Chondrocyte (in vitro differentiated cells): ENCODE data around the gene PHF10. TPM values are rescaled to one million over a fixed set of nuclear protein-coding genes. Genes with fewer than 3 reads are reported as not detected.
"Not testable (repeated sequence)": the region's sequence is repeated elsewhere in the genome, so short reads cannot be mapped to it uniquely, and the experiment has no call there.

Experiments used
- DNase-seq: peaks from one replicate; pipeline ENCODE4 v3.0.0; 2021; ENCODE audit warnings: mixed read lengths, low spot score
- H3K27ac Mint-ChIP-seq: one replicate; pipeline ENCODE4 v1.8.0; 2021; ENCODE audit warnings: mild to moderate bottlenecking, moderate library complexity, mixed read lengths; ENCODE audit not compliant: unreplicated experiment
- H3K27me3 Mint-ChIP-seq: 2 replicates; pipeline ENCODE4 v1.8.0; 2021; ENCODE audit warnings: low read depth, mixed read lengths
- H3K36me3 Mint-ChIP-seq: 2 replicates; pipeline ENCODE4 v1.8.0; 2021; ENCODE audit warnings: low read depth, mixed read lengths
- H3K4me1 Mint-ChIP-seq: 2 replicates; pipeline ENCODE4 v1.8.0; 2021; ENCODE audit warnings: low read depth, mild to moderate bottlenecking, mixed read lengths
- H3K4me3 Mint-ChIP-seq: one replicate; pipeline ENCODE4 v1.8.0; 2021; ENCODE audit warnings: mild to moderate bottlenecking, moderate library complexity, mixed read lengths; ENCODE audit not compliant: unreplicated experiment
- H3K9me3 Mint-ChIP-seq: 2 replicates; pipeline ENCODE4 v1.8.0; 2021; ENCODE audit warnings: low read depth, mixed read lengths
- CTCF ChIP-seq: fragments of 200-600 bp; sonication (generic); IDR thresholded peaks from 2 replicates; pipeline ENCODE4 v1.5.0; 2021; ENCODE audit warnings: antibody characterized with exemption, mild to moderate bottlenecking, moderate library complexity
- long read RNA-seq: library from polyadenylated mRNA; stranded (forward); transcript quantifications from one replicate; pipeline ENCODE4 v2.0.0, GENCODE V29; 2021
- total RNA-seq: library from RNA; stranded (reverse); gene quantifications from 3 replicates; pipeline ENCODE4 v1.2.1, GENCODE V29; 2021

Gene PHF10
- 46.8 to 67.5 TPM (median 53.2 TPM) in 3 replicates for total RNA-seq
- long read RNA-seq, full-length matches to known transcripts: 48 of 66 reads
- long read RNA-seq, partial matches to known transcripts: 13 of 66 reads
- long read RNA-seq, other reads (novel, unspliced or antisense): 5 of 66 reads

DNA sequence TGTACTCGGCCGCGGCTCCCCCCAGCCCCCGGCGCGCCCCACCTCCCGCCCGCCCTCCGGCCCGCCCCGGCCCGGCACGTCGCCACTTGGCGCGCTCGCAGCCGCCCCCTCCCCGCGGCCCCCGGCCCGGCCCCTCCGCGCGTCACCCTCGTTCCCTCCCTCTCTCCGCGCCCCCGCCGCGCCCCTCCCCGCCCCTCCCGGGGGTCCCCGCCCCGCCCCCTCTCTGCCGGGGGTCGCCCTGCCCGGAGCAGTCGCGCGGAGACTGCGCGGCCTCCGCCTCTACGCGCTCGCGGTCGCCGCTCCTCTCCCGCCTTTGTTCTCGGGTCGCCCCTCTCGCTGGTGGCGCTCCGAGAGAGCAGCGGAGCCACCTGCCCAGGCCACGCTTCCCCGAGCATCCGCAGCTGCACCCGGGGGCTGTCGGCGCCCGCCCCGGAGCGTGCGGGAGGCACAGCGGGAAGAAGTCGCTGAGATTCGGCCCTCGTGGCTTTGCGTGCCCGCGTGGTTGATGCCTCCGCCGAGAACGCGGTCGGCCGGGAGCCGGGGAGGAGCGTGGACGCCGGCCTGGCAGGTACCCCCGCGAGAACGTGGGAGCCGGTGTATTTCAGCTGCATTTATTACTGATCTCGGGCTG, at the start of gene PHF10:
Gene PHF10, minus strand, starts transcription at position 7 of the 631 bp plus-strand sequence. CDS start 569 bp downstream, outside the sequence.
- Mint-ChIP-seq H3K4me1 (peaks cover 32% of the 10 kb centered on the region), H3K4me3 (peak within 1 kb of the TSS; percentile 87), H3K36me3 (no peaks in the 10 kb centered on the region), H3K9me3 (no peaks in the 10 kb centered on the region), H3K27ac (peak within 1 kb of the TSS; percentile 94), H3K27me3 (no peaks in the 10 kb centered on the region)
- TF ChIP-seq CTCF: no peak
- no peak for DNase-seq

DNA sequence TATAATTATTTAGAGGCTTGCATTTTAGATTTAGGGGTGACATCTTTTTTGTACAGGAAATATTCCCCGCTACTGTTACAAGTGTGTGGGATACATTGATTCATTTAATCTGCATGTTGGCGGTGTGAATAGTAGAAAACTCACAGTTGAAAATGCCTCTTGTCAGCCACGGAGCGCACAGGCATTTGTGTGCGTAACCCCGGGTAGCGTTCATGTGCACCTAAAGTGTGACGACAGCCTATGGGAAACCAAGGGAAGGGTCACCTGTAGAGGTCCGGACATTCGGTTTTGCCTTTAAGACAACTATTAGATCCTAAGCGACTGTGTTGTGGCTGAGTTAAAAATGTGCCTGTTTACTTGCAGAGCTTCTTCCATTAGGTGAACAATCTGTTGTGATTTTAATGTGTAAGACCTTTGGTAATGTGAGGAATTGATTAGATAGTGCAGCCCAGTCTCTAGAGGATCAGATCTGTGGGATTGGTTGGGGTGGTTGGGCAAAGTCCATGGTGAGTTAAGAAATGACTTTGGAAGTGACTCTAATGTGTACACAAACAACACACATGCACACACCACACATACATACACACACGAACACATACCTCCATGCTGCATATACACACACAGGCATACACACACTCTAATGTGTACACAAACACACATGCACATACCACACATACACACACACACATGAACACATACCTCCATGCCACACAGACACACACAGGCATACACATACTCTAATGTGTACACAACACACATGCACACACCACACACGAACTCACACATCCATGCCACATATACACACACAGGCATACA, 42.8 kb upstream of the PHF10 start:
- H3K27me3 Mint-ChIP-seq: no peaks in the 10 kb centered on the region
- no peak overlapping the region for H3K4me3 Mint-ChIP-seq
- H3K4me1 Mint-ChIP-seq: peaks cover 7% of the 10 kb centered on the region
- no peak overlapping the region for H3K27ac Mint-ChIP-seq
- peaks cover 31% of the 10 kb centered on the region for H3K36me3 Mint-ChIP-seq
- TF ChIP-seq CTCF: no peak
- H3K9me3 Mint-ChIP-seq: no peaks in the 10 kb centered on the region
- no peak for DNase-seq

- DNase-seq: no peak
- Mint-ChIP-seq H3K36me3 (peaks cover 27% of the 10 kb centered on the region), H3K27ac (no peak overlapping the region), H3K9me3 (no peaks in the 10 kb centered on the region), H3K27me3 (no peaks in the 10 kb centered on the region), H3K4me3 (no peak overlapping the region), H3K4me1 (peaks cover 7% of the 10 kb centered on the region)
- no peak for TF ChIP-seq CTCF
Observed at GRCh38 chr6:169766232-169766631, 41.9 kb upstream of the PHF10 start.

DNA sequence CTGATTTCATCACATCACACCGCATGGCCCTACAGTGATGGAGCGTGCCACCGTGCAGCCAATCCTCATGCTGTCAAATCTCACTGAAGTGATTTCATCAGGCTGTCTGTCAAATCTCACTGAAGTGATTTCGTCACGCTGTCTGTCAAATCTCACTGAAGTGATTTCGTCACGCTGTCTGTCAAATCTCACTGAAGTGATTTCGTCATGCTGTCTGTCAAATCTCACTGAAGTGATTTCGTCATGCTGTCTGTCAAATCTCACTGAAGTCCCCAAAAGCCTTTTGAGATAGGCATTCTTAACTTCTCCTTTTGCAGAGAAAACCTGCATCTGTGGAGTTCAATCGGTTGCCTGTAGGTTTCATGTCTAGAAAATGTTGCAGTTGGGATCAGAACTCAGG, 41.5 kb upstream of the PHF10 start:
- not testable (repeated sequence) for H3K27ac Mint-ChIP-seq, DNase-seq, H3K4me1 Mint-ChIP-seq, H3K27me3 Mint-ChIP-seq, H3K4me3 Mint-ChIP-seq, H3K9me3 Mint-ChIP-seq
- H3K36me3 Mint-ChIP-seq: peaks cover 30% of the 10 kb centered on the region

GRCh38 chr6:169763881-169764280, 39.6 kb upstream of the PHF10 start:
- no peak for DNase-seq
- H3K9me3 Mint-ChIP-seq: no peaks in the 10 kb centered on the region
- H3K36me3 Mint-ChIP-seq: peaks cover 46% of the 10 kb centered on the region
- peaks cover 7% of the 10 kb centered on the region for H3K4me1 Mint-ChIP-seq
- no peak overlapping the region for H3K4me3 Mint-ChIP-seq
- H3K27me3 Mint-ChIP-seq: no peaks in the 10 kb centered on the region
- H3K27ac Mint-ChIP-seq: no peak overlapping the region
- TF ChIP-seq CTCF: no peak
